CD4-positive, alpha-beta T cell (primary cell): Measurements from ENCODE around the gene ENTPD5. TPM values are rescaled to one million over a fixed set of nuclear protein-coding genes. Genes with fewer than 3 reads are reported as not detected.
"Not testable (repeated sequence)": the region's sequence is repeated elsewhere in the genome, so short reads cannot be mapped to it uniquely, and the experiment has no call there.

ENCODE experiments used
- ATAC-seq: fragments of 200-7000 bp; cut with Tn5 transposase; one replicate; pipeline ENCODE4 v1.10.0; 2022; ENCODE audit warnings: mild to moderate bottlenecking; ENCODE audit not compliant: poor library complexity
- CTCF ChIA-PET: fragments of 350-600 bp; sonication (Branson Sonifier 250); formaldehyde crosslinking; loops from one replicate; lab custom pipeline; 2021; ENCODE audit warnings: antibody characterized with exemption, inconsistent platforms; lab: Charles Lee
- POLR2A ChIA-PET: fragments of 350-600 bp; sonication (Branson Sonifier 250); formaldehyde crosslinking; loops from one replicate; lab custom pipeline; 2021; ENCODE audit warnings: antibody characterized with exemption, inconsistent platforms; lab: Charles Lee
- DNase-seq, 14 experiments: peaks; one replicate each; pipeline ENCODE4 v3.0.0-alpha.2; 2013 to 2020; ENCODE audit warnings: mixed read lengths in 2 of 14
- H3K27ac ChIP-seq, 2 donors: one replicate each; pipeline versions ENCODE4 v1.5.1 to v1.7.0; 2013; ENCODE audit warnings: low read length in 2 of 2, low read depth in 1 of 2, mild to moderate bottlenecking in 1 of 2
- H3K27me3 ChIP-seq, 2 experiments: 1 replicate in 1 of 2; 2 replicates in 1 of 2; pipeline versions ENCODE4 v1.6.1 to v1.7.0; 2013; ENCODE audit warnings: low read length in 2 of 2, control low read depth in 1 of 2, mild to moderate bottlenecking in 1 of 2, moderate library complexity in 1 of 2; ENCODE audit not compliant: insufficient read depth in 2 of 2, control insufficient read depth in 1 of 2
- H3K36me3 ChIP-seq: one replicate; pipeline ENCODE4 v1.6.1; 2013; ENCODE audit warnings: low read length, control low read depth; ENCODE audit not compliant: insufficient read depth
- H3K4me1 ChIP-seq: one replicate; pipeline ENCODE4 v1.6.1; 2013; ENCODE audit warnings: low read length, control low read depth; ENCODE audit not compliant: insufficient read depth
- H3K4me3 ChIP-seq: one replicate; pipeline ENCODE4 v1.5.1; 2013; ENCODE audit warnings: mild to moderate bottlenecking, low read length, moderate library complexity
- H3K9me3 ChIP-seq, 2 experiments: 1 replicate in 1 of 2; 2 replicates in 1 of 2; pipeline versions ENCODE4 v1.6.1 to v1.7.0; 2013; ENCODE audit warnings: low read length in 2 of 2, mild to moderate bottlenecking in 2 of 2, control low read depth in 1 of 2, moderate library complexity in 1 of 2; ENCODE audit not compliant: control insufficient read depth in 1 of 2, insufficient read depth in 1 of 2
- H3K27ac Mint-ChIP-seq: one replicate; pipeline ENCODE4 v1.8.0; 2020; ENCODE audit warnings: mixed read lengths
- H3K27me3 Mint-ChIP-seq: one replicate; pipeline ENCODE4 v1.8.0; 2021; ENCODE audit warnings: mixed read lengths
- H3K36me3 Mint-ChIP-seq: one replicate; pipeline ENCODE4 v1.8.0; 2021; ENCODE audit warnings: low read depth, mixed read lengths
- H3K4me1 Mint-ChIP-seq: one replicate; pipeline ENCODE4 v1.8.0; 2021; ENCODE audit warnings: low read depth, mixed read lengths
- H3K4me3 Mint-ChIP-seq: one replicate; pipeline ENCODE4 v1.8.0; 2020; ENCODE audit warnings: mild to moderate bottlenecking, mixed read lengths
- H3K9me3 Mint-ChIP-seq: one replicate; pipeline ENCODE4 v1.8.0; 2020; ENCODE audit warnings: mixed read lengths
- intact Hi-C, 2 experiments: fragments of 100-400 bp; cut with DNase I in 1 of 2; cut with micrococcal nuclease in 1 of 2; formaldehyde crosslinking; loops; one replicate each; pipeline versions ENCODE4 v1.15.1 to v1.9.0; 2023 to 2025; cut with DNase I, micrococcal nuclease
- total RNA-seq, 174 experiments: library from RNA in 2 of 174; stranded (reverse) in 2 of 174; gene quantifications; one replicate each; pipeline ENCODE4 v1.2.3 and lab custom pipeline; 2021 to 2026
- TF ChIP-seq, protein P1 (sequence below): fragments of 200-600 bp; IDR thresholded peaks from one replicate; pipeline ENCODE4 v1.8.0; 2022; ENCODE audit warnings: antibody characterized with exemption, mild to moderate bottlenecking

Gene ENTPD5
- total RNA-seq, 2 experiments from 2014 or later: 5.5 to 7.1 TPM

DNA sequence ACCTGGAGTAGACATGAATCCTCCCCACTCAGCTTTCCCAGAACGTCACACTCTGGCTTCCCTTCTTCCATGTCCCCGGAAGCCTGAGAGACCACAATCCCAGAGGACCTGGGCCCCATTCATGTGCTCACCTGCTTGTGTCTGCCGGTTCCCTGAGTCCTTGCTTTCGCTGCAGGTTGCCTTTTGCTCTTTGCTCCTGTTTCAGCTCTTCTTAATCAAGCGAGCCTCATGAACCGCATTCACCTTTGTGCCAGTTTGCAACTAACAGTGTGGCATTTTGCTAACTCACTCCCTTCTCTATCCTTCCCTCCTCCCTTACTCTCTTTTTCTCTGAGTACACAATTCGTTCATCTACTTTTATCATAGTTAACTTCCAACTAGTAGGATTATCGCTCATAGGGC is 23.1 kb downstream of the ENTPD5 start:
- no peak for DNase-seq
- H3K27me3 ChIP-seq: no peaks in the 10 kb centered on the region
- no peaks in the 10 kb centered on the region for H3K36me3 ChIP-seq
- CTCF ChIA-PET: no interaction called here
- ATAC-seq: no peak
- no peak overlapping the region for H3K4me3 ChIP-seq
- Mint-ChIP-seq H3K4me3 (no peak overlapping the region), H3K4me1 (no peaks in the 10 kb centered on the region), H3K9me3 (no peaks in the 10 kb centered on the region), H3K27ac (no peak overlapping the region), H3K36me3 (peaks cover 21% of the 10 kb centered on the region), H3K27me3 (no peaks in the 10 kb centered on the region)
- TF ChIP-seq, protein P1, sequence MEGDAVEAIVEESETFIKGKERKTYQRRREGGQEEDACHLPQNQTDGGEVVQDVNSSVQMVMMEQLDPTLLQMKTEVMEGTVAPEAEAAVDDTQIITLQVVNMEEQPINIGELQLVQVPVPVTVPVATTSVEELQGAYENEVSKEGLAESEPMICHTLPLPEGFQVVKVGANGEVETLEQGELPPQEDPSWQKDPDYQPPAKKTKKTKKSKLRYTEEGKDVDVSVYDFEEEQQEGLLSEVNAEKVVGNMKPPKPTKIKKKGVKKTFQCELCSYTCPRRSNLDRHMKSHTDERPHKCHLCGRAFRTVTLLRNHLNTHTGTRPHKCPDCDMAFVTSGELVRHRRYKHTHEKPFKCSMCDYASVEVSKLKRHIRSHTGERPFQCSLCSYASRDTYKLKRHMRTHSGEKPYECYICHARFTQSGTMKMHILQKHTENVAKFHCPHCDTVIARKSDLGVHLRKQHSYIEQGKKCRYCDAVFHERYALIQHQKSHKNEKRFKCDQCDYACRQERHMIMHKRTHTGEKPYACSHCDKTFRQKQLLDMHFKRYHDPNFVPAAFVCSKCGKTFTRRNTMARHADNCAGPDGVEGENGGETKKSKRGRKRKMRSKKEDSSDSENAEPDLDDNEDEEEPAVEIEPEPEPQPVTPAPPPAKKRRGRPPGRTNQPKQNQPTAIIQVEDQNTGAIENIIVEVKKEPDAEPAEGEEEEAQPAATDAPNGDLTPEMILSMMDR: no peak
- POLR2A ChIA-PET: no interaction called here
- no peaks in the 10 kb centered on the region for H3K9me3 ChIP-seq
- no peaks in the 10 kb centered on the region for H3K4me1 ChIP-seq
- H3K27ac ChIP-seq: no peak overlapping the region
- intact Hi-C loops: no loop called here

- H3K4me3 Mint-ChIP-seq, H3K27ac ChIP-seq, POLR2A ChIA-PET, intact Hi-C loops, H3K9me3 ChIP-seq, DNase-seq, H3K4me1 Mint-ChIP-seq, H3K4me1 ChIP-seq, H3K36me3 ChIP-seq, CTCF ChIA-PET, H3K27ac Mint-ChIP-seq, H3K27me3 ChIP-seq, ATAC-seq, H3K9me3 Mint-ChIP-seq, H3K27me3 Mint-ChIP-seq, H3K4me3 ChIP-seq: not testable (repeated sequence)
- H3K36me3 Mint-ChIP-seq: peaks cover 21% of the 10 kb centered on the region
Measured at GRCh38 chr14:73994926-73995325, 24.2 kb downstream of the ENTPD5 start.

GRCh38 chr14:73991092-73991491 is 28.0 kb downstream of the ENTPD5 start:
- DNase-seq (no peak), ATAC-seq (no peak)
- H3K27ac ChIP-seq: no peak overlapping the region
- peaks cover 18% of the 10 kb centered on the region for H3K36me3 ChIP-seq
- no peaks in the 10 kb centered on the region for H3K27me3 Mint-ChIP-seq
- no peaks in the 10 kb centered on the region for H3K4me1 Mint-ChIP-seq
- H3K36me3 Mint-ChIP-seq: peaks cover 29% of the 10 kb centered on the region
- intact Hi-C loops: no loop called here
- no peaks in the 10 kb centered on the region for H3K4me1 ChIP-seq
- TF ChIP-seq, protein P1: no peak
- ChIA-PET POLR2A (no interaction called here), CTCF (no interaction called here)
- H3K27ac Mint-ChIP-seq: no peak overlapping the region
- no peaks in the 10 kb centered on the region for H3K9me3 ChIP-seq
- H3K9me3 Mint-ChIP-seq: no peaks in the 10 kb centered on the region
- no peaks in the 10 kb centered on the region for H3K27me3 ChIP-seq
- no peak overlapping the region for H3K4me3 Mint-ChIP-seq
- H3K4me3 ChIP-seq: no peak overlapping the region

DNA sequence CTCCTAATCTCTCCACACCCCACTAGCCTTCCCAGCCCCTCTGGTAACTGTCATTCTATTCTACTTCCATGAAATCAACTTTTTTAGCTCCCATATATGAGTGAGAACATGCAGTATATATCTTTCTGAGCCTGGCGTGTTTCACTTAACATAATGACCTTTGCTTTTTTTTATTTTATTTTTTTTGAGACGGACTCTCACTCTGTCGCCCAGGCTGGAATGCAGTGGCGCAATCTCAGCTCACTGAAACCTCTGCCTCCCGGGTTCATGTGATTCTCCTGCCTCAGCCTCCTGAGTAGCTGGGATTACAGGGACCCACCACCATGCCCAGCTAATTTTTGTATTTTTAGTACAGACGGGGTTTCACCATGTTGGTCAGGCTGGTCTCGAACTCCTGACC is 30.4 kb downstream of the ENTPD5 start:
- peaks cover 19% of the 10 kb centered on the region for H3K36me3 ChIP-seq
- H3K9me3 Mint-ChIP-seq, H3K27ac ChIP-seq, H3K27me3 ChIP-seq, CTCF ChIA-PET, H3K27ac Mint-ChIP-seq, ATAC-seq, DNase-seq, H3K4me1 Mint-ChIP-seq, H3K4me1 ChIP-seq, H3K27me3 Mint-ChIP-seq, H3K9me3 ChIP-seq, intact Hi-C loops, H3K4me3 Mint-ChIP-seq, POLR2A ChIA-PET, H3K4me3 ChIP-seq: not testable (repeated sequence)
- H3K36me3 Mint-ChIP-seq: peaks cover 37% of the 10 kb centered on the region
